PC-3 (cell line): ENCODE measurements around the gene CDH4. TPM values are rescaled to one million over a fixed set of nuclear protein-coding genes. Genes with fewer than 3 reads are reported as not detected.

Experiments
- ATAC-seq: fragments of 200-7000 bp; cut with Tn5 transposase; 2 replicates; pipeline ENCODE4 v1.9.1; 2020; ENCODE audit warnings: mild to moderate bottlenecking, moderate library complexity
- BruUV-seq: library from RNA; stranded (reverse); fragments of 400-500 nt; replicated peaks from 2 replicates; lab custom pipeline; 2021; lab: Mats Ljungman, UMichigan
- CTCF ChIA-PET: fragments of 300-600 bp; sonication (Branson Sonifier 250); formaldehyde crosslinking; loops from one replicate; lab custom pipeline; 2022; ENCODE audit warnings: antibody characterized with exemption; lab: Charles Lee
- POLR2A ChIA-PET: fragments of 300-600 bp; sonication (Branson Sonifier 250); formaldehyde crosslinking; loops from one replicate; lab custom pipeline; 2022; ENCODE audit warnings: antibody characterized with exemption; ENCODE audit not compliant: unreplicated experiment; lab: Charles Lee
- DNase-seq: peaks from one replicate; pipeline ENCODE4 v3.0.0-alpha.2; 2015
- H2AFZ ChIP-seq: fragments of 300-600 bp; sonication (generic); 2 replicates; pipeline ENCODE4 v1.6.0; 2016; ENCODE audit warnings: antibody characterized with exemption, low read length
- H3F3A ChIP-seq: fragments of 300-600 bp; sonication (generic); one replicate; pipeline ENCODE4 v1.6.0; 2017; ENCODE audit warnings: antibody characterized with exemption, low read length, control low read depth, mild to moderate bottlenecking; ENCODE audit not compliant: unreplicated experiment
- H3K27ac ChIP-seq: fragments of 300-600 bp; sonication (generic); 2 replicates; pipeline ENCODE4 v1.5.1; 2016; ENCODE audit warnings: mild to moderate bottlenecking, low read length
- H3K27me3 ChIP-seq: fragments of 300-600 bp; sonication (generic); 2 replicates; pipeline ENCODE4 v1.6.1; 2016; ENCODE audit warnings: low read length, mixed read lengths
- H3K36me3 ChIP-seq: fragments of 300-600 bp; sonication (generic); 2 replicates; pipeline ENCODE4 v1.6.1; 2016; ENCODE audit warnings: low read depth, mixed run types, low read length, mixed read lengths
- H3K4me1 ChIP-seq: fragments of 300-600 bp; sonication (generic); 2 replicates; pipeline ENCODE4 v1.5.1; 2016; ENCODE audit warnings: low read length; ENCODE audit not compliant: insufficient read depth
- H3K4me2 ChIP-seq: fragments of 300-600 bp; sonication (generic); 2 replicates; pipeline ENCODE4 v1.6.0; 2016; ENCODE audit warnings: low read length
- H3K4me3 ChIP-seq: fragments of 300-600 bp; sonication (generic); 2 replicates; pipeline ENCODE4 v1.5.1; 2016; ENCODE audit warnings: mild to moderate bottlenecking, low read length, mixed read lengths
- H3K79me2 ChIP-seq: fragments of 300-600 bp; sonication (generic); 2 replicates; pipeline ENCODE4 v1.6.1; 2017; ENCODE audit warnings: low read length, mixed read lengths
- H3K9ac ChIP-seq: fragments of 300-600 bp; sonication (generic); 2 replicates; pipeline ENCODE4 v1.6.0; 2016; ENCODE audit warnings: mild to moderate bottlenecking, low read length
- H3K9me2 ChIP-seq: fragments of 300-600 bp; sonication (generic); replicated peaks from 2 replicates; pipeline ENCODE4 v1.6.1; 2016; ENCODE audit warnings: mixed run types, low read length, mixed read lengths
- H3K9me3 ChIP-seq: fragments of 300-600 bp; sonication (generic); 2 replicates; pipeline ENCODE4 v1.6.1; 2016; ENCODE audit warnings: low read length, mixed read lengths
- H4K20me1 ChIP-seq: fragments of 300-600 bp; sonication (generic); 2 replicates; pipeline ENCODE4 v1.6.1; 2016; ENCODE audit warnings: low read length, mixed read lengths
- EZH2 ChIP-seq: fragments of 300-600 bp; sonication (generic); IDR thresholded peaks from one replicate; pipeline ENCODE4 v1.6.1; 2017; ENCODE audit warnings: antibody characterized with exemption, mild to moderate bottlenecking, low read length; ENCODE audit not compliant: unreplicated experiment
- EZH2phosphoT487 ChIP-seq: fragments of 300-600 bp; sonication (generic); IDR thresholded peaks from 2 replicates; pipeline ENCODE4 v1.6.1; 2018; ENCODE audit warnings: mild to moderate bottlenecking, antibody characterized with exemption, low read length, borderline replicate concordance
- intact Hi-C: fragments of 100-400 bp; cut with micrococcal nuclease; formaldehyde crosslinking; loops from 2 replicates; pipeline ENCODE4 v1.9.0; 2023
- total RNA-seq: library from RNA; depleted of rRNA; stranded (reverse); fragments of >200 nt; gene quantifications from 2 replicates; pipeline ENCODE4 v1.2.3, GENCODE V29; 2014
- TF ChIP-seq, protein P1 (sequence below): fragments of 300-600 bp; sonication (generic); conservative IDR thresholded peaks from 2 replicates; pipeline ENCODE4 v1.5.1; 2017; ENCODE audit warnings: antibody characterized with exemption, low read depth, mild to moderate bottlenecking, low read length

CDH4 gene
- total RNA-seq, 1 experiment from 2014 or later = not detected

DNA sequence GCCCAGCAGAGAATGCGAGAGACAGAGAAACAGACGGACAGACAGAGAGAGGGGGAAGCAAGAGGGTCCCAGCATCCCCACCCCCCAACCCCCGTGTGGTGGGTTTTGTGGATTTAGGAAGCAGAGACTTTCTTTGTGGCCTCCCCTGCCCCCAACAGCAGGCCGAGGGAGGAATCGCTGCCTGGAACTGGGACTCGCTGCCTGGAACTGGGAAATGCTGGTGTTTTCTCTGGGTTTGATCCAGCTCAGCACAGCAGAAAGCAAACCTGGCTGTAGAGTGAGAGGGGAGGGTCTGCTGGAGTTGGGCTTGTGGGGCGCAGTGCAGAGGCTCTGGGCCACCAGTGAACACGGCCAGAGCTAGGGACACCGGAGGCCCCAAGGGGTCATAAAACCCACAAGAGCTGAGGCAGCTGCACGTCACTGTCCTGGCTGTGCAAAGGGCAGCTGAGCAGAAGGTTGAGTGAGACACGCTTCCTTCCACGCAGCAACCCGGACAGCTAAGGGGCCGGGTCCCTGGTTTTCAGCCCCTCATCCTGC lies 631.9 kb downstream of the CDH4 start:
- Histone ChIP-seq H3F3A (no peaks in the 10 kb centered on the region), H3K79me2 (no peaks in the 10 kb centered on the region), H3K27me3 (peaks cover 80% of the 10 kb centered on the region), H3K9me3 (no peaks in the 10 kb centered on the region), H3K36me3 (no peaks in the 10 kb centered on the region), H3K4me3 (no peak overlapping the region), H3K4me1 (no peaks in the 10 kb centered on the region), H3K27ac (no peak overlapping the region), H3K9ac (no peak overlapping the region), H3K4me2 (no peak overlapping the region), H4K20me1 (no peaks in the 10 kb centered on the region), H2AFZ (no peak overlapping the region), H3K9me2 (no peaks in the 10 kb centered on the region)
- ChIA-PET CTCF (interaction anchor here (0.6 kb wide), 1 partner anchor 1891 kb away, joined by 3 read pairs; no protein-coding TSS in a partner anchor), POLR2A (no interaction called here)
- TF ChIP-seq, protein P1, sequence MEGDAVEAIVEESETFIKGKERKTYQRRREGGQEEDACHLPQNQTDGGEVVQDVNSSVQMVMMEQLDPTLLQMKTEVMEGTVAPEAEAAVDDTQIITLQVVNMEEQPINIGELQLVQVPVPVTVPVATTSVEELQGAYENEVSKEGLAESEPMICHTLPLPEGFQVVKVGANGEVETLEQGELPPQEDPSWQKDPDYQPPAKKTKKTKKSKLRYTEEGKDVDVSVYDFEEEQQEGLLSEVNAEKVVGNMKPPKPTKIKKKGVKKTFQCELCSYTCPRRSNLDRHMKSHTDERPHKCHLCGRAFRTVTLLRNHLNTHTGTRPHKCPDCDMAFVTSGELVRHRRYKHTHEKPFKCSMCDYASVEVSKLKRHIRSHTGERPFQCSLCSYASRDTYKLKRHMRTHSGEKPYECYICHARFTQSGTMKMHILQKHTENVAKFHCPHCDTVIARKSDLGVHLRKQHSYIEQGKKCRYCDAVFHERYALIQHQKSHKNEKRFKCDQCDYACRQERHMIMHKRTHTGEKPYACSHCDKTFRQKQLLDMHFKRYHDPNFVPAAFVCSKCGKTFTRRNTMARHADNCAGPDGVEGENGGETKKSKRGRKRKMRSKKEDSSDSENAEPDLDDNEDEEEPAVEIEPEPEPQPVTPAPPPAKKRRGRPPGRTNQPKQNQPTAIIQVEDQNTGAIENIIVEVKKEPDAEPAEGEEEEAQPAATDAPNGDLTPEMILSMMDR = no peak
- TF ChIP-seq EZH2 (no peak), EZH2phosphoT487 (no peak)
- BruUV-seq = no TSS peak
- ATAC-seq (no peak), DNase-seq (no peak)
- intact Hi-C loops = no loop called here

DNA sequence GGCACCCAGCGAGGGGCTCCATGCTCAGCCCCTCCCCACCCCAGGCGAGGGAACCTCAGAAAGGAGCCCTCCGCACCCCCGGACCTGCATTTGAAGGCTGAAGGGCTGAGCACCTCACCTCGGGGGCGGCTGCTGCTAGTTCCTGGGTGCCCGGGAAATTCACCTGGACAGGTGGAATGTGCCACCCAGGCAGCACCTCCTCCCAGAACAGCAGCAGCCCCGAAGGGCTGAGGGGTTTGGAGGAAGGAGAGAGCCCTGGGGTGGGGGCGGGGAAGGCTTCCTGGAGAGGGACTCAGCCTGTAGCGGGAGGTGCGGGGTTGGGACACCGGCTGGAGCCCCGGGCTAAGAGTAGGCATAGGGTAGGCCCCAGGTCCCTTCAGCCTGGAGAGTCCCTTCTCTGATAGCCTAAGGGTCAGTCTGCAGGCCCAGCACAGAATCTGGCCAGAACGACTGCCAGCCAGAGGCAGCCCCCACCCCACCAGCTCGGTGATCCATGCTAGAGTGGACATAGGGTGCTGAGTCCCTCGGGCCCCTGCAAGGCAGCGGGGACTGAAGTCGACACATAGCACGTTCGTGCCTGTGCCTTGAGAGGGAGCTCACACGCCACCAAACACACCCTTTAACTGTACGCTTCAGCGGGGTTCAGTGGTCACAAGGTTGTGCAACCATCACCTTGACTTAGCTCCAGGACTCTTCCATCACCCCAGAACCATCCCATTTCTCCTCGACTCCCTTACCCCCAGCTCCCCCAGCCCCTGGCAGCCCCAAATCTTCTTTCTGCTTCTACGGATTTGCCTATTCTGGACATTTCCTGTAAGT lies 632.7 kb downstream of the CDH4 start:
- intact Hi-C loops = no loop called here
- BruUV-seq = no TSS peak
- ChIA-PET POLR2A (interaction anchor here (0.6 kb wide), 1 partner anchor 1678 kb away, joined by 7 read pairs; no protein-coding TSS in a partner anchor), CTCF (no interaction called here)
- no peak overlapping the region for H3K4me2 ChIP-seq
- no peak overlapping the region for H3K9ac ChIP-seq
- TF ChIP-seq, protein P1 = no peak
- no peak for TF ChIP-seq EZH2
- TF ChIP-seq EZH2phosphoT487 = no peak
- H3K27ac ChIP-seq = no peak overlapping the region
- ATAC-seq (no peak), DNase-seq (no peak)
- H3K4me3 ChIP-seq = no peak overlapping the region
- no peaks in the 10 kb centered on the region for H3K9me3 ChIP-seq
- H2AFZ ChIP-seq = no peak overlapping the region
- no peaks in the 10 kb centered on the region for H4K20me1 ChIP-seq
- no peaks in the 10 kb centered on the region for H3K9me2 ChIP-seq
- H3K36me3 ChIP-seq = no peaks in the 10 kb centered on the region
- no peaks in the 10 kb centered on the region for H3K4me1 ChIP-seq
- no peaks in the 10 kb centered on the region for H3F3A ChIP-seq
- no peaks in the 10 kb centered on the region for H3K79me2 ChIP-seq
- H3K27me3 ChIP-seq = peaks cover 72% of the 10 kb centered on the region
